ENCODE results near the gene SIX6. TPM values are rescaled to one million over a fixed set of nuclear protein-coding genes. Genes with fewer than 3 reads are reported as not detected.
"Not testable (repeated sequence)": the region's sequence is repeated elsewhere in the genome, so short reads cannot be mapped to it uniquely, and the experiment has no call there.

The SIX6 gene
- total RNA-seq (2022) = not detected in 2 replicates
- not detected for Bru-seq, nascent RNA
- not detected for BruChase-seq, experiment 1, labeled RNA remaining after a 6-hour chase
- BruChase-seq, experiment 2, labeled RNA remaining after a 2-hour chase = not detected
- long read RNA-seq = 0 reads

GRCh38 chr14:60508707-60509437 lies at the start of gene SIX6:
Gene SIX6 (plus strand): TSS chr14:60509146. CDS start chr14:60509399, 253 bp downstream.
- CTCF ChIA-PET = interaction anchor here (0.7 kb wide), 1 partner anchor 56 kb away, joined by 3 read pairs; no protein-coding TSS in a partner anchor
- no peak for TF ChIP-seq CTCF (IDR thresholded peaks at IDR 0.05; ENCODE audit: unreplicated experiment)
- no peak within 1 kb of the TSS for H3K4me3 Mint-ChIP-seq (ENCODE audit: low read depth, unreplicated experiment)
- no peaks in the 10 kb centered on the region for H3K4me1 Mint-ChIP-seq (ENCODE audit: low read depth, unreplicated experiment)
- intact Hi-C loops (cut with micrococcal nuclease; ENCODE audit: unreplicated experiment) = no loop called here
- DNase-seq = no peak
- H3K27ac Mint-ChIP-seq (ENCODE audit: unreplicated experiment) = no peak within 1 kb of the TSS
- H3K27me3 Mint-ChIP-seq (ENCODE audit: unreplicated experiment) = peaks cover 42% of the 10 kb centered on the region
- no peaks in the 10 kb centered on the region for H3K36me3 Mint-ChIP-seq (ENCODE audit: insufficient read depth, unreplicated experiment)
- H3K9me3 Mint-ChIP-seq (ENCODE audit: low read depth, unreplicated experiment) = no peaks in the 10 kb centered on the region
- no TSS peak for BruUV-seq (replicated peaks)

- H3K4me1 Mint-ChIP-seq (ENCODE audit: low read depth, unreplicated experiment); H3K36me3 Mint-ChIP-seq (ENCODE audit: insufficient read depth, unreplicated experiment); H3K27ac Mint-ChIP-seq (ENCODE audit: unreplicated experiment); DNase-seq; BruUV-seq (replicated peaks); CTCF ChIA-PET; intact Hi-C loops (cut with micrococcal nuclease; ENCODE audit: unreplicated experiment); H3K9me3 Mint-ChIP-seq (ENCODE audit: low read depth, unreplicated experiment); H3K4me3 Mint-ChIP-seq (ENCODE audit: low read depth, unreplicated experiment); H3K27me3 Mint-ChIP-seq (ENCODE audit: unreplicated experiment): not testable (repeated sequence)
These were observed 28.7 kb upstream of the SIX6 start for GRCh38 chr14:60480248-60480647.

GRCh38 chr14:60482743-60483142 lies 26.2 kb upstream of the SIX6 start:
- DNase-seq = no peak
- no peak for TF ChIP-seq CTCF (IDR thresholded peaks at IDR 0.05; ENCODE audit: unreplicated experiment)
- H3K27me3 Mint-ChIP-seq (ENCODE audit: unreplicated experiment) = no peaks in the 10 kb centered on the region
- BruUV-seq (replicated peaks) = no TSS peak
- no peaks in the 10 kb centered on the region for H3K4me1 Mint-ChIP-seq (ENCODE audit: low read depth, unreplicated experiment)
- no peak overlapping the region for H3K27ac Mint-ChIP-seq (ENCODE audit: unreplicated experiment)
- H3K4me3 Mint-ChIP-seq (ENCODE audit: low read depth, unreplicated experiment) = no peak overlapping the region
- intact Hi-C loops (cut with micrococcal nuclease; ENCODE audit: unreplicated experiment) = no loop called here
- H3K9me3 Mint-ChIP-seq (ENCODE audit: low read depth, unreplicated experiment) = peaks cover 3% of the 10 kb centered on the region
- no peaks in the 10 kb centered on the region for H3K36me3 Mint-ChIP-seq (ENCODE audit: insufficient read depth, unreplicated experiment)
- CTCF ChIA-PET = no interaction called here

GRCh38 chr14:60485057-60485597 lies 23.8 kb upstream of the SIX6 start:
- CTCF ChIA-PET = no interaction called here
- no TSS peak for BruUV-seq (replicated peaks)

More at GRCh38 chr14:60485057-60485597, 23.8 kb upstream of the SIX6 start:
- H3K4me1 Mint-ChIP-seq (ENCODE audit: low read depth, unreplicated experiment) = no peaks in the 10 kb centered on the region
- H3K27me3 Mint-ChIP-seq (ENCODE audit: unreplicated experiment) = no peaks in the 10 kb centered on the region
- no peak overlapping the region for H3K27ac Mint-ChIP-seq (ENCODE audit: unreplicated experiment)
- no peaks in the 10 kb centered on the region for H3K36me3 Mint-ChIP-seq (ENCODE audit: insufficient read depth, unreplicated experiment)
- H3K9me3 Mint-ChIP-seq (ENCODE audit: low read depth, unreplicated experiment) = peaks cover 3% of the 10 kb centered on the region
- H3K4me3 Mint-ChIP-seq (ENCODE audit: low read depth, unreplicated experiment) = no peak overlapping the region
- no peak for TF ChIP-seq CTCF (IDR thresholded peaks at IDR 0.05; ENCODE audit: unreplicated experiment)
- intact Hi-C loops (cut with micrococcal nuclease; ENCODE audit: unreplicated experiment) = no loop called here
- DNase-seq = no peak
